NOMO-1 treated with DMSO at 0.1 percent for 48 hours (cell line): ENCODE results near the gene TSPAN11.
"Not testable (repeated sequence)": the region's sequence is repeated elsewhere in the genome, so short reads cannot be mapped to it uniquely, and the experiment has no call there.

Experiments used
- DNase-seq: peaks from one replicate; lab custom pipeline; 2025; ENCODE audit not compliant: unreplicated experiment; lab: John Stamatoyannopoulos, UW

TSPAN11 gene

GRCh38 chr12:31000751-31001150 lies 74.2 kb downstream of the TSPAN11 start:
- no peak for DNase-seq

DNA sequence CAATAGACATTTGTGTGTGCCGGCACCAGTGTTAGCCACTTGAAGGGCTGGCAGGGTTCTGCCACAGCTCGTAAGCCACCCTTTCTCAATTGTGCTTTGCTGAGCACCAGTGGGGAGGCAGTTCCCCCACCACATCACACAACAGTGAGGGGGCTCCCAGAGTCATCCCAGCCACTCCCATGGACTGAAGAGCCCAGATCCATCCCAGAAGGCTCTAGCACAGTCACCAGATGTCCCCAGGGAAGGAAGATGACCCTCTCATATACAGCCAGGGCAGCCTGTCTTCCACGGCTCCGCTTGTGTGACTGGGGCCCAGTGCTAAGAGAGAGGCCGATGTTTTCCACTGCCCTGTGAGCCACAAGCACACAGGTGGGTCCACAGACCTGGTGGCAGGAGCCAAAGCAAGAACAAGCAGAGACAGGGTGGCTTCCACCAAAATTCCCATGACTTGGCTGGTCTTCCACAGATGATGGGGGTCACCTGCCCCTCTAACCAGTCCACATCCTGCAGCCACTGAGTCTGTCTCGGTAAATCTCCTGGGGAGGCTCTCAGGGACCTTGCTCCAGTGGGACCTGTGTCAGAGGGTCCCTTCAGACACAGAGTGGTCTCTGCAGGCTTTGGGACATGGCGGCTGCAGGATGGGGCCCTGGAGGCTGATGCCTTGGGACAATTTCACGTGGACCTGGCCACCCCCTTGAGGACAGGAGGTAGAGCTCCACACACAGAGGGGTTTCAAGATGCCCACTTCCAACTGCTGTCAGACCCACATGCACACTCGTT lies 75.2 kb downstream of the TSPAN11 start:
- no peak for DNase-seq

DNA sequence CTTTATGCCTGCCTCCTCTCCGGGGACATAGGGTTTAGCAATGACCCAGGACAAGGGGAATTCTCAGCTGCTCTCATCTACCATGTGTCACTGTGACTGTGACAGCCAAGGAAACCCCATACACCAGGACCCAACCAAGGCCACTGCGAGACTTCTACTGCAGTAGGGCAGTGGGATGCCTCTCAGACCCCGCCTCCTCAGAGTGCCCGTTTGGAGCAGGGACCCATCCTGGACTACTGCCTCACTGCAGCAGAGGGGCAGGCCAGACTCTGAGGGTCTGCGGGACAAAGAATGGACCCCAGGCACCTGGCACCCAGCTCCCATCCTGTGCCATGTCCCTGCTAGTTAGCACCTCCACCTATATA lies 75.8 kb downstream of the TSPAN11 start:
- DNase-seq, result no peak

- no peak for DNase-seq
These were observed 76.5 kb downstream of the TSPAN11 start for GRCh38 chr12:31002999-31003398.

DNA sequence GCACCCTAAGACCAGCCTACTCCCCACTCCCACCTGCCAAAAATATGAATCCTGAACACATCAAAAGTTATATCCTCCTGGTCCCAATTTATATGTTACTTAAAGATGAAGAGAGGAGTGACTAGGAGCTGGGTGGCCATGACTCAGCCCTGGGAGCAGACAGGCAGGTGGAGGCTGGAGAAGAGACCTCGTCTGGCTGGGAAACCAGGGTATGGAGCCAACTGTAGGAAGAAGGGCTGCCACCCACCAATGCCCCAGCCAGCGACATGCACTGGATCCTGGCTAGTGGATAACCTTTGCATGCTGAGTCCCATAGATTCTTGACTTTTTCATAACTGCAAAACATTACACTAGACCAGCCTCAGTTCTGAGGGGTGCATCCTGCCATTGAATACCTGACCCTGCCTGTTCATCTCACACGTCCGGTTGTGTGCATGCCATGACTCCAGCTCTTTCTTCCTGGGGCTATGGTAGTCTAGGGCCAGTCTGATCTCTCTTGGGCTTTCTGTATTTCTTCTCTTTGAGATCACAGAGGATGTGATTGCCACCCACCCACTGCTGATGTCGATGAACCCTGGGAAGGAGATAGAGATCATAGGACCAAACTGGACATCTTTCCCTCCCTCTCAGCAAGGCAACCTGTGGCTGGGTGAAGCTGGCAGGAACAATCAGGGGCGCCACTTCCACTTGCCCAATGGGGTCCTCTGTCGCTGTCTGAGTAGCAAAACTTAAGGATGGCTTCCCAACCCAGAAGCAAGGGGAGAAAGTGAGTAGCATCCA lies 77.5 kb downstream of the TSPAN11 start:
- no peak for DNase-seq

DNA sequence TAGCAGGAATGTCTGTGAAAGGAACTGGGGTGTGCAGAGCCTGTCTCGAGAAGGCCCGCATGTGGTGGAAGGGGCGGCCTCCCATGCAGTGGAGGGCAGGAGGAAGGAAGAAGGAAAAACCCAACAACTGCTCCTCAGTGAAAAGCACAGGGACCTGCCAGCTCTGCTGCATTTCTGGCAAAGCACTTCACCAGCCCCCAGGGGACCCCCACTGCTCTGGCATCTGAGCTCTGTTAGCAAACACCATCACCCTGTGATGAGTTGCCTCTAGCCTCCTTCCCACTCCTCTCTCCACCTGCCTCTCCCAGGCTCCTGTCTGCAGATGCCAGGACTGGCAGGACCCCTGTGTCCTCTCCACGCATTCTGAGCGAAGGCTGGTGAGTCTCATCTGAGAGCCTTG lies 78.1 kb downstream of the TSPAN11 start:
- no peak for DNase-seq

DNA sequence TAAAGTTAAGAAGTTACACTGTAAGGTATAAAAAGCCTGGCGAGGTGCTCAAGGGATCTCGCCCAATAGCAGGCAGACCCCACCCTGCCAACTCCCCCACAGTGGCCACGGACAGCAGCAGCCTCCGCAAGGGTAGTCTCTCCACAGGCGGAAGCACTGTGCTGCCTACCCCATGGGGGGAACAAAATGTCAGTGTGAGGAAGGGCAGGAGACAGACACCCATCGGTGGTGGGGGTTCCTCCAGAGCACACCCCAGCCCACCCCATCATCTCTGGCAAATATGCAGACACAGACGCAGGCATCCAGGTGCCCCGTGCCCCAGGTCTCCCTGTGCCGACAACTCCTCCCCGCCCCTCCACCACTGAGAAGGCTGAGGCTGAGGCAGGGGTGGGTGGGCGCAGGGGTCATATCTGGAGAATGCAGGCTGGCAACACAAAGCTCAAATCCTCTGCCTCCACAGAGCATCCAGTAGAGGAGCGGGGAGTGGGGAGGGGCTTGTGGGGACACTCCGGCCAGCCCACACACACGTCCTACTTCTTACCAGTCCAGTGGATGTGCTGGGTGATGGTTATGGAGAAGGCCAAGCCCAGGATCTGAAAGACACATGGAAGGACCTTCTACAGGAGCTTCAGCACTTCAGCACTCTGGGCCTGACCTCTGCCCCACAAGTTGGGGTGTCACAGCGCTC lies 78.9 kb downstream of the TSPAN11 start:
- no peak for DNase-seq

DNA sequence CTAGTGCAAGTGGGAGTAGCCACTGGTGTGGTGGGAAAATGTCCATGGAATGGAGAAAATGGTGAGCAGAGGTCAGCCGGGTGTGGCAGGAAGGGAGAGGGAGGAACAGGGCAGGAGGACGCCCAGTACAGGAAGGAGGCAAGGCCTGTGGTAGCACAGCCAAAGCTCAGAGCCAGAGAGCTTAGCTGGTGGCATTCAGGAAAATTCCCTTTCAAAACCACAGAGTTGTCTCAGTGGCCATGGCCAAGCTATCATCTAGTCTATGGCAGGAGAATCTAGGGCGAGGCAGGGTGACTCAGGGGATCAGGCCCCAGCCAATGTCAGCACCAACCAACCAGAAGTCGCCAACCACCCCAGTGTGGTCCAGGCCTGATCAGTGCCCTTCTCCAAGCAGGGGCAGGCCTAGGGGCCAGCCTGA lies 79.4 kb downstream of the TSPAN11 start:
- DNase-seq, result no peak

- no peak for DNase-seq
These were observed 80.0 kb downstream of the TSPAN11 start for GRCh38 chr12:31006416-31007152.

DNA sequence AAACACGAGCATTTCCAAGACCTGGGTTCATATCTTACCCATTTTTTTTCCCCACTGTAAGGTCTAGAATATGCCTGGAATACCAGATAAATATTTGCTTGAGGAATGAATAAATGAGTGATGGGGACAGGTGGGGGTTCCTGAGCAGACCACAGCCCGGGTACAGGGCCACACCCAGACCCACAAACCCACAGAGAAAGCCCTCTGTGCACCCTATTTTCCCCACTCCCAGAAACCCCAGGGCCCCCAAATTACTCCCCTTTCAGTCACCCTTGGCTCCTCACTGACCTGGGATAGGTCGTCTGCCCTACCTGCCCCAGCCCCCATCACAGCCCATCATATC lies 80.6 kb downstream of the TSPAN11 start:
- no peak for DNase-seq

DNA sequence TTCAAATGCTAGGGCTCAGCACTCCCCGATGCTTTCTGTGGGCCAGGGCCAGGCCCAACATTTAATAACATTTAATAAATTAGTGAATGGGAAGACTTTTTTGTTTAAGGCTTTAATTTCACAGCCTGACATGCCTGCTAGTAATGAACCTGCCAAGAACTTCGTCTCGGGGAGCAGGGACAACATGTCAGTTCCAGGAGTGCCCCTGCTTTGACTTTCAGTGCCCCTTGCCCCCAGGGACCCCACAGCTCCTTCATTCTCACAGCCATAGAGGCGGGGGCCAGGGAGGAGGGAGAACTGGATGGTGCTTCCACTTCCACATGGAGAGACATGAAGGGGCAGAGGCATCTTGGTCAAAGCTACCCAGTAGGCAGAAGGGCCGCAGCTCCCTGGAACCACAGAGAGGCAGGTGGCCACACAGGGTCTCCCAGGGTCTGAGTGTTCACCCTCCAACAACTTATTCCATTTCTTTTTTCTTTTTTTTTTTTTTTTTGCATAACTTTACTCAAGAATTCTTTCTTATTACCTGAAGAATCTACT lies 81.2 kb downstream of the TSPAN11 start:
- no peak for DNase-seq

- DNase-seq, result no peak
These were observed 81.8 kb downstream of the TSPAN11 start for GRCh38 chr12:31008241-31008761.

DNA sequence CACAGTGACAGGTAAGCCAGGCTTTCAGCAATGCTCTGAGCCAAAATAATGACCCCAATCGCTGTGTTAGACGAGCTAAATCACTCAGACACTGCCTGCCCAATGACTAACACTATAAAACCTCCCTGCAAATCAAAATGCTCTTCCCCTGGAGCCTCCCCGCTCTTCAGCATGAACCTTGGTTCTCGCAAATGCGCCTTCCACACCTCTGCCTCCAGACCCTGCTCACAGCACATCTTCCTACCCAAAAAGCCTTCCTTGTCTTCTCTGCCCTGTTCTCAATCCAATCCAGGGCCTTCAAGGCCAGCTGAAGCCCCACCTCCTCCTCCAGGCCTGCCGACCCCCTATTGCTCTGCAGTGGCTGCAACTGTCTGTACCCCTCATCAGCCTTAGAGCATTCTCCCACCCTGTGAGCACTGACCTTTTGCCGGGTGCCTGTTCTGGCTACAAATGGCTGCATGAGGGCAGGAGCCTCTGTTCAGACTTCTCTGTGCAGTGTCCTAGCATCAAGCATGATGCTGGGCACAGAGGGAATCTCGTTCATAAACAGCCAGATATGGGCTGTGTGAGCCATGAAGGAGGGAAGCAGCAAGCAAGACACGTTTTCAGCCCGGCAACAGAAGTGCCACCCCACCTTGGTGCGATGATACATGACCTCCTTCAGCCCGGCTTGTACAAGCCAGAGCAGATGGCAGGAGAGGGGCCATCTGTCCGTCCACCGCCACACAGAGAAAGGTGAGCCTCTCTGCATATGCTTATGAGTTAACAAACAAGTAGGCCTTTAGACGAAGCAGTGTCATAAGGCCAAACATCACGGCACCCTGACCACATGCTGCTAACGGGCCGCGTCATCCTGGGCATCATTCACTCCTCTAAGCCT lies 82.7 kb downstream of the TSPAN11 start:
- no peak for DNase-seq

- no peak for DNase-seq
These were observed 83.4 kb downstream of the TSPAN11 start for GRCh38 chr12:31009976-31010375.

GRCh38 chr12:31011336-31011735 lies 84.8 kb downstream of the TSPAN11 start:
- no peak for DNase-seq

DNA sequence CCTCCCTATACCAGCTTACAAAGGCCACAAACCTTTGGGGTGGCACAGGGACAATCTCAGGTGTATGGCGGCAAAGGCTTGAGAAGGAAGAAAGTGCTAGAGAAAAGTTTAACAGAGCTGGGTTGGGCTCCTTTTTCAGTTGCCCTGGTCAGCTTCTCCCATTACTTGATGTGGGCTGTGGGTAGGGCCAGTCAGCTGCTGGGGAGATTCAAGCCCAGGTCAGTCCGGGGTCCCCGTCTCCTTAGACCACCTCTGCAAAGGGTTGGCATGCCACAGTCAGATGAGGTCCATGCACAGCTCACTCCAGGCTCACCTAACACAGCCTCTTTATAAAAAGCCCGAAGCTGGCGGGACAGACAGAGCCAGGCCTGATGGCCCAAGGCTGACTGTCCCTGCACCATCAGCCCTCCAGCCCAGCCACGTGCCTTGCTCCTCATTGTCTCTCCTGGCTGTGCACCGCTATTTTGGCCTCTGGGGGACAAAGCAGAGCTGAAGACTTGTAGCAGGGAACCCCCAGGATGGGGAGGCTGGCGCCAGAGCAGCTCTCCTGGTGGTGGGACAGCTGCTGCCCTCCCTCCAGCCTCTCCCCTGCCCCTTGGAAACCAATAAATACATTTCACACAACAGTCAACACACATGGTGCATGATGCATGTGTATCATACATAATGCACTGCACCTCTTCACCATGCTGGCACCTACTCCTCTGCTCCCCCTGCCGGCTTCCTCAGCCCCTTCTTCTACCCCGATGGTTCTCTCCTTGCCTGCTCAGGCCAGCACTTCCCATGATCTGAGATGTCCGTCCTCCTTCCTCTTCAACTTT lies 85.4 kb downstream of the TSPAN11 start:
- no peak for DNase-seq

DNA sequence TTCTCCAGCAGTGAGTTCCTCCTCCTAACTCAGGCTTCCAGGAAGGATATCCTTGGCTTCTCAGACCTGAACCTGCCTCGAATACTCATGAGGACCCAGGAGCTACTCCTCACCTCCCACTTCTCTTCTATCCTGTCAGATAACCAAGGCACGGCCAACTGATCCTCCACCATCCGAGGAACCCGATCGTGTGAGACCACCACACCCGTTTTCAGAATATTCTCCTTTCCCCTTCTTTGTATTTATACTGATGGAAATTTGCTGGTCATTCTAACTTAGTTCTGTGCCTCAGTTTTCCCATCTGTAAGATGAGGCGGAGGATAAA lies 86.0 kb downstream of the TSPAN11 start:
- DNase-seq, result not testable (repeated sequence)

GRCh38 chr12:31015215-31015614 lies 88.7 kb downstream of the TSPAN11 start:
- no peak for DNase-seq

DNA sequence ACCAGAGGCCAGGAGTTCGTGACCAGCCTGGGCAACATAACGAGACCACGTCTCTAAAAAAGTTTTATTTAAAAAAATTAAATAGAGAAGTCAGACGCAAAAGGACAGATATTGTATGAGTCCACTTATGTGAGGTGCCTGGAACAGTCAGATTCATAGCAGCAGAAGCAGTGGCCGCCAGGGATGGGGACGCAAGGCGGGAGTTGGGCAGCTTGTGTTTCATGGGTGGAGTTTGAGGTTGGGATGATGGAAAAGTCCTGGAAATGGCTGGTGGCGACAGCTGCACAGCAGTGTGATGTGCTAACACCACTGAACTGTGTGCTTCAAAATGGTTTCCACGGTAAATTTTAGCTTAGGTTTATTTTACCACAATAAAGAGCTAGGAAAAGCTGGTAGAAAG lies 89.5 kb downstream of the TSPAN11 start:
- no peak for DNase-seq
